ENCODE results near the gene COL25A1. TPM values are rescaled to one million over a fixed set of nuclear protein-coding genes. Genes with fewer than 3 reads are reported as not detected.

The COL25A1 gene
- total RNA-seq, 2 donors from 2014 or later, result 0.26 to 0.99 TPM

GRCh38 chr4:108831291-108831690 lies 471.2 kb downstream of the COL25A1 start:
- H3K4me1 ChIP-seq, result peaks cover 9% of the 10 kb centered on the region
- DNase-seq, result no peak
- no peaks in the 10 kb centered on the region for H3K27me3 ChIP-seq
- intact Hi-C loops (cut with DNase I), result no loop called here
- no peaks in the 10 kb centered on the region for H3K36me3 ChIP-seq (replicated peaks in 1 of 2; ENCODE audit: insufficient read depth in 1 of 2, low read depth in 2 of 2)
- TF ChIP-seq CTCF (IDR thresholded peaks at IDR 0.05), result no peak
- no peak for TF ChIP-seq POLR2A (IDR thresholded peaks at IDR 0.05)
- 90 to 95% methylated on average over 1 of the region's 1 CpG for WGBS, 2 donors
- ATAC-seq, result no peak
- no peaks in the 10 kb centered on the region for H3K9me3 ChIP-seq
- H3K4me3 ChIP-seq, result no peak overlapping the region
- H3K27ac ChIP-seq, result no peak overlapping the region

GRCh38 chr4:108830509-108831244 lies 471.8 kb downstream of the COL25A1 start:
- peak in 3 of 4 donors; percentile 16 to 29 (median 24) for DNase-seq
- ATAC-seq, result no peak
- intact Hi-C loops (cut with DNase I), result no loop called here

DNA sequence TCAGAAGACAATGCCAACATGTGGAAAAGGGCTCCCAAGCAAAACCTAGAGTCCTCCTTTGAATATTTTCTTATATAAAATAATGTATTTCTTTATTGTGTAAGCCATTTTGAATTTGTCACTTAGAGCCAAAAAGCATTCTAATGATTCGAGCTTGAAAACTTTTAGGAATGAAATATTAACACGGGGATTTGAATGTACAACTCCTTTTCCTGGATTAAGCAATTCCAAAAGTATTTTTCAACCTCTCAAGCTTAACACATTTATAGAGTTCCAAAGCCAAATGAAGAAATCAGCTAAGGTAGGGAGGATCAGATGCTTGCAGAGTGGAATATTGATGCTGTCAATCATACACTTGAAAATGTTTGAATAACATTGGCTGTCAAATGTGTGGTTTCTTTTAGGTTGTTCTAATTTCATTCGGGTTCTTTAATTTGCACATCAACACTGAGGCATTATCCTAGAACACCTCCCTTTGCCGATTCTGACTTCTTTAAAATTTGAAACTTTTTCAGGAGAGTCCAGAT lies 472.4 kb downstream of the COL25A1 start:
- no peak overlapping the region for H3K27ac ChIP-seq
- DNase-seq (no peak), ATAC-seq (no peak)
- H3K4me3 ChIP-seq, result no peak overlapping the region
- no peaks in the 10 kb centered on the region for H3K9me3 ChIP-seq
- TF ChIP-seq POLR2A (IDR thresholded peaks at IDR 0.05) (no peak), CTCF (IDR thresholded peaks at IDR 0.05) (no peak)
- WGBS, 2 donors, result 55 to 57% methylated on average over 4 of the region's 4 CpGs
- intact Hi-C loops (cut with DNase I), result no loop called here
- H3K27me3 ChIP-seq, result no peaks in the 10 kb centered on the region
- no peaks in the 10 kb centered on the region for H3K36me3 ChIP-seq (replicated peaks in 1 of 2; ENCODE audit: insufficient read depth in 1 of 2, low read depth in 2 of 2)
- peaks cover 9% of the 10 kb centered on the region for H3K4me1 ChIP-seq

More at GRCh38 chr4:108830509-108831244, 471.8 kb downstream of the COL25A1 start:
- Histone ChIP-seq H3K27ac (no peak overlapping the region), H3K27me3 (no peaks in the 10 kb centered on the region), H3K4me3 (no peak overlapping the region), H3K4me1 (peaks cover 9% of the 10 kb centered on the region), H3K9me3 (no peaks in the 10 kb centered on the region), H3K36me3 (replicated peaks in 1 of 2; ENCODE audit: insufficient read depth in 1 of 2, low read depth in 2 of 2) (no peaks in the 10 kb centered on the region)
- WGBS, 2 donors, result 31 to 36% methylated on average over 4 of the region's 4 CpGs
- no peak for TF ChIP-seq CTCF (IDR thresholded peaks at IDR 0.05)

GRCh38 chr4:108828620-108829019 lies 473.8 kb downstream of the COL25A1 start:
- intact Hi-C loops (cut with DNase I), result no loop called here
- DNase-seq (peak in 1 of 4 donors; percentile 8), ATAC-seq (no peak)
- Histone ChIP-seq H3K9me3 (no peaks in the 10 kb centered on the region), H3K36me3 (replicated peaks in 1 of 2; ENCODE audit: insufficient read depth in 1 of 2, low read depth in 2 of 2) (no peaks in the 10 kb centered on the region), H3K27me3 (no peaks in the 10 kb centered on the region), H3K4me3 (no peak overlapping the region), H3K27ac (no peak overlapping the region), H3K4me1 (peaks cover 9% of the 10 kb centered on the region)
- WGBS, 2 donors, result 9 to 11% methylated on average over 3 of the region's 3 CpGs
- TF ChIP-seq POLR2A (IDR thresholded peaks at IDR 0.05) (no peak), CTCF (IDR thresholded peaks at IDR 0.05) (no peak)

DNA sequence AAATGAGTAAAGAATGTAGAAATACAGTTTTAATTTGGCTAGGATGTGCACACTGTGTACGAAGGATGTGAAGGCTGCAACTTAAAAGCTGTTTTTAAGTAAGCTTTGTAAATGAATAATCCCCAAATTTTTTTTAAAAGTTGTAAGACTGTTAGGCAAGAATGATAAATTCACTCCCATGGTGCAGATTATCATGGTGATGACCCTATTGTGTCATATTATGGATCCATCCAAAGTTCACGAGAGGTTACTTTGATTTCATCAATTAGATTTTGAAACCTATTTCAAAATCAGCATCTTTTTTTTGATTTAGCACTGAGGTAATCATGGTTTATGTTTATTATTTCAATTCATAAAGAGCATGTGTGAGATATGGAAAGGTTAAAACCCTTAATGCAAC lies 476.7 kb downstream of the COL25A1 start:
- Histone ChIP-seq H3K27ac (no peak overlapping the region), H3K36me3 (replicated peaks in 1 of 2; ENCODE audit: insufficient read depth in 1 of 2, low read depth in 2 of 2) (no peaks in the 10 kb centered on the region), H3K4me3 (no peak overlapping the region), H3K9me3 (no peaks in the 10 kb centered on the region), H3K4me1 (peaks cover 9% of the 10 kb centered on the region), H3K27me3 (no peaks in the 10 kb centered on the region)
- no peak for TF ChIP-seq POLR2A (IDR thresholded peaks at IDR 0.05)
- no peak for TF ChIP-seq CTCF (IDR thresholded peaks at IDR 0.05)
- ATAC-seq, result no peak
- intact Hi-C loops (cut with DNase I), result no loop called here
- 69 to 86% methylated on average over 2 of the region's 2 CpGs for WGBS, 2 donors
- DNase-seq, result no peak
